HepG2 (cell line): ENCODE results near the gene MARCHF5. TPM values are rescaled to one million over a fixed set of nuclear protein-coding genes. Genes with fewer than 3 reads are reported as not detected.
"Not testable (repeated sequence)": the region's sequence is repeated elsewhere in the genome, so short reads cannot be mapped to it uniquely, and the experiment has no call there.

Experiments
- ATAC-seq: fragments of 200-7000 bp; cut with Tn5 transposase; 3 replicates; pipeline ENCODE4 v1.9.1; 2020; ENCODE audit warnings: mild to moderate bottlenecking, moderate library complexity
- BruUV-seq: library from RNA; stranded (reverse); fragments of 400-500 nt; replicated peaks from 2 replicates; lab custom pipeline; 2021; lab: Mats Ljungman, UMichigan
- CTCF ChIA-PET: fragments of 300-600 bp; formaldehyde crosslinking; extraction: SDS; loops from one replicate; lab custom pipeline; 2021; ENCODE audit warnings: low total read pairs, inconsistent platforms, low intra/inter-chr PET ratio; lab: Yijun Ruan, JAX
- POLR2A ChIA-PET: fragments of 350-600 bp; sonication (Branson Sonifier 250); formaldehyde crosslinking; loops from one replicate; lab custom pipeline; 2020; ENCODE audit warnings: antibody characterized with exemption, inconsistent platforms; lab: Yijun Ruan, JAX
- DNase-seq: peaks from one replicate; pipeline ENCODE4 v3.0.0-alpha.2; 2015; ENCODE audit warnings: low spot score
- FAIRE-seq: peaks from 3 replicates; lab custom pipeline; 2011; peaks lifted over from hg19 to GRCh38; lab: Jason Lieb, UNC
- H2AFZ ChIP-seq: one replicate; pipeline ENCODE4 v1.6.1; 2011; ENCODE audit warnings: low read length, inconsistent platforms
- H3K27ac ChIP-seq: fragments of 300-600 bp; 3 replicates; pipeline ENCODE4 v1.8.0; 2011; ENCODE audit warnings: mixed run types, mild to moderate bottlenecking, mixed read lengths, low read length, inconsistent platforms; ENCODE audit not compliant: insufficient read depth; ENCODE audit errors: extremely low read length
- H3K27me3 ChIP-seq, 2 experiments: fragments of 200-600 bp in 1 of 2; 2 replicates in 1 of 2; 3 replicates in 1 of 2; pipeline versions ENCODE4 v1.6.0 to v1.8.0; 2011; ENCODE audit warnings: low read length in 2 of 2, mild to moderate bottlenecking in 2 of 2, moderate library complexity in 2 of 2, inconsistent platforms in 1 of 2; ENCODE audit not compliant: insufficient read depth in 2 of 2, control insufficient read depth in 1 of 2
- H3K36me3 ChIP-seq, 2 experiments: fragments of 200-600 bp in 1 of 2; replicated peaks in 1 of 2; 2 replicates in 1 of 2; 3 replicates in 1 of 2; pipeline versions ENCODE4 v1.5.1 to v1.8.0; 2011; ENCODE audit warnings: low read length in 2 of 2, inconsistent platforms in 1 of 2; ENCODE audit not compliant: insufficient read depth in 2 of 2, control insufficient read depth in 1 of 2
- H3K4me1 ChIP-seq: 2 replicates; pipeline ENCODE4 v1.5.1; 2012; ENCODE audit warnings: low read length, inconsistent platforms; ENCODE audit not compliant: insufficient read depth
- H3K4me2 ChIP-seq: 2 replicates; pipeline ENCODE4 v1.6.0; 2011; ENCODE audit warnings: low read depth, low read length, inconsistent platforms
- H3K4me3 ChIP-seq, 3 experiments: fragments of 200-600 bp in 1 of 3; sonication (generic), shearing (Covaris generic) in 1 of 3; replicated peaks in 1 of 3; 2 replicates each; pipeline ENCODE4 v1.5.1; 2011 to 2016; ENCODE audit warnings: low read length in 3 of 3, inconsistent platforms in 2 of 3, low read depth in 2 of 3, mild to moderate bottlenecking in 2 of 3, control low read depth in 1 of 3, mixed read lengths in 1 of 3; ENCODE audit not compliant: insufficient read depth in 1 of 3
- H3K79me2 ChIP-seq: one replicate; pipeline ENCODE4 v1.6.1; 2011; ENCODE audit warnings: low read length, inconsistent platforms; ENCODE audit not compliant: insufficient read depth
- H3K9ac ChIP-seq: 2 replicates; pipeline ENCODE4 v1.6.0; 2011; ENCODE audit warnings: mild to moderate bottlenecking, low read depth, low read length, inconsistent platforms; ENCODE audit not compliant: insufficient read depth
- H3K9me3 ChIP-seq: 2 replicates; pipeline ENCODE4 v1.5.1; 2012; ENCODE audit warnings: mild to moderate bottlenecking, low read length
- H4K20me1 ChIP-seq: 2 replicates; pipeline ENCODE4 v1.6.0; 2011; ENCODE audit warnings: inconsistent platforms, mild to moderate bottlenecking, low read length, moderate library complexity; ENCODE audit not compliant: insufficient read depth
- CCDC6 ChIP-seq: sonication (generic); formaldehyde crosslinking; IDR thresholded peaks from 2 replicates; pipeline ENCODE4 v1.8.1; 2022; ENCODE audit warnings: mild to moderate bottlenecking, missing genetic modification reagents, moderate library complexity
- CHCHD3 ChIP-seq: sonication (generic); formaldehyde crosslinking; IDR thresholded peaks from 2 replicates; pipeline ENCODE4 v1.8.0; 2022; ENCODE audit warnings: mild to moderate bottlenecking, missing genetic modification reagents, moderate library complexity
- GLMP ChIP-seq: sonication (generic); formaldehyde crosslinking; IDR thresholded peaks from 2 replicates; pipeline ENCODE4 v1.9.0; 2021; ENCODE audit warnings: missing genetic modification reagents, mild to moderate bottlenecking, borderline replicate concordance
- KLF13 ChIP-seq: sonication (generic); formaldehyde crosslinking; IDR thresholded peaks from 2 replicates; pipeline ENCODE4 v1.4.0; 2020; ENCODE audit warnings: mild to moderate bottlenecking, missing genetic modification reagents
- NR1H2 ChIP-seq: sonication (generic); formaldehyde crosslinking; IDR thresholded peaks from 2 replicates; pipeline ENCODE4 v1.8.1; 2022; ENCODE audit warnings: low read depth, missing genetic modification reagents, borderline replicate concordance
- ZBTB8A ChIP-seq: sonication (generic); formaldehyde crosslinking; IDR thresholded peaks from 2 replicates; pipeline ENCODE4 v1.4.0; 2020; ENCODE audit warnings: mild to moderate bottlenecking, low read depth, missing genetic modification reagents, borderline replicate concordance
- ZNF800 ChIP-seq: sonication (generic); formaldehyde crosslinking; IDR thresholded peaks from 2 replicates; pipeline ENCODE4 v1.4.0; 2020; ENCODE audit warnings: missing genetic modification reagents
- WGBS: methylation state at CpG from one replicate; pipeline ENCODE4 v1.1.6; 2017; ENCODE audit warnings: low lambda C conversion rate; 5-methylcytosine and 5-hydroxymethylcytosine counted together
- in situ Hi-C: cut with HindIII; loops from 2 replicates; pipeline ENCODE4 v1.10.0; 2017; ENCODE audit warnings: low pct_unique_long_range_greater_than_20kb; ENCODE audit not compliant: extremely low pct_ligation_motif_present
- intact Hi-C: fragments of 100-400 bp; cut with micrococcal nuclease; formaldehyde crosslinking; loops from one replicate; pipeline ENCODE4 v1.10.0; 2022; ENCODE audit not compliant: unreplicated experiment
- polyA plus RNA-seq, 8 experiments: library from polyadenylated mRNA; depleted of rRNA in 3 of 8; stranded (reverse) in 7 of 8; unstranded in 1 of 8; fragments of >200 nt; fragmentation: Illumina TruSeq in 4 of 8; extraction: Trizol in 4 of 8; gene quantifications; 2 replicates each; pipeline versions ENCODE4 v1.2.1 to v1.2.3, GENCODE V29; 2011 to 2016; ENCODE audit warnings: low read depth in 4 of 8, missing spikeins in 1 of 8, mixed read lengths in 1 of 8; ENCODE audit not compliant: insufficient read depth in 1 of 8
- total RNA-seq, 5 experiments: library from RNA; depleted of rRNA; stranded (reverse); fragments of >200 nt; fragmentation: Illumina TruSeq; extraction: Trizol; gene quantifications; 2 replicates each; pipeline ENCODE4 v1.2.3, GENCODE V29; 2016; ENCODE audit warnings: low read depth in 1 of 5

The MARCHF5 gene
- total and polyA plus RNA-seq, 2 of the 13 experiments (the other 11 are each of a cell fraction or from before 2014, with no cell fraction given): 19.4 to 21.0 TPM

- FAIRE-seq, POLR2A ChIA-PET: not testable (repeated sequence)
Observed at GRCh38 chr10:92347035-92347676, 56.2 kb downstream of the MARCHF5 start.

GRCh38 chr10:92350411-92350810, 59.4 kb downstream of the MARCHF5 start:
- Histone ChIP-seq H3K4me1 (no peaks in the 10 kb centered on the region), H3K27me3 (no peaks in the 10 kb centered on the region), H3K79me2 (no peaks in the 10 kb centered on the region), H4K20me1 (no peaks in the 10 kb centered on the region), H3K36me3 (peaks cover 2 to 27% of the 10 kb centered on the region in 2 experiments), H3K27ac (no peak overlapping the region), H3K4me3 (no peak overlapping the region), H3K9me3 (no peaks in the 10 kb centered on the region), H3K4me2 (no peak overlapping the region), H2AFZ (no peak overlapping the region), H3K9ac (no peak overlapping the region)
- no peak for DNase-seq
- no TSS peak for BruUV-seq
- TF ChIP-seq ZBTB8A (CRISPR knock-in tag) (no peak), CCDC6 (CRISPR knock-in tag) (no peak), KLF13 (CRISPR knock-in tag) (no peak), ZNF800 (no peak), NR1H2 (no peak), GLMP (CRISPR knock-in tag) (no peak), CHCHD3 (CRISPR knock-in tag) (no peak)
- ChIA-PET CTCF (no interaction called here), POLR2A (no interaction called here)
- 98% methylated on average over 4 of the region's 4 CpGs for WGBS
- no peak for FAIRE-seq
- intact Hi-C loops: no loop called here
- ATAC-seq: no peak
- in situ Hi-C loops: no loop called here

More at GRCh38 chr10:92347035-92347676, 56.2 kb downstream of the MARCHF5 start:
- H3K27me3 ChIP-seq, H3K79me2 ChIP-seq, H3K4me3 ChIP-seq, in situ Hi-C loops, BruUV-seq, DNase-seq, H3K9me3 ChIP-seq, H4K20me1 ChIP-seq, H3K9ac ChIP-seq, intact Hi-C loops, CTCF ChIA-PET, ATAC-seq, H3K4me1 ChIP-seq, H3K4me2 ChIP-seq, H3K27ac ChIP-seq, H2AFZ ChIP-seq: not testable (repeated sequence)
- peaks cover 5 to 46% of the 10 kb centered on the region in 2 experiments for H3K36me3 ChIP-seq
- 96% methylated on average over 9 of the region's 9 CpGs for WGBS
